Tibial nerve (tissue), 4 donors: Measurements from ENCODE around the gene CDX1.

Experiments
- CTCF ChIP-seq, 5 experiments: fragments of 200-600 bp in 3 of 5; fragments of 450-650 bp in 2 of 5; sonication (generic) in 3 of 5; IDR thresholded peaks; one replicate each; pipeline ENCODE4 v1.5.1; 2016 to 2019; ENCODE audit warnings: antibody characterized with exemption in 5 of 5, mild to moderate bottlenecking in 3 of 5, moderate library complexity in 2 of 5
- EP300 ChIP-seq, 2 donors: sonication (generic); formaldehyde crosslinking; IDR thresholded peaks; one replicate each; pipeline ENCODE4 v1.6.1; 2017; ENCODE audit warnings: antibody characterized with exemption in 2 of 2, mild to moderate bottlenecking in 1 of 2
- POLR2A ChIP-seq, 2 donors: fragments of 450-650 bp; IDR thresholded peaks; one replicate each; pipeline ENCODE4 v1.6.1; 2017; ENCODE audit warnings: antibody characterized with exemption in 2 of 2, mild to moderate bottlenecking in 2 of 2, moderate library complexity in 2 of 2

GRCh38 chr5:150161242-150162141, 5.1 kb upstream of the CDX1 start:
- TF ChIP-seq POLR2A (IDR thresholded peaks at IDR 0.05): no peak
- peak; percentile 84 to 93 (median 91) for TF ChIP-seq CTCF (IDR thresholded peaks at IDR 0.05)
- no peak for TF ChIP-seq EP300 (IDR thresholded peaks at IDR 0.05)
